Loucy (cell line): ENCODE measurements around the gene DNAH1.

Experiments
- H2AFZ ChIP-seq: fragments of 200-600 bp; sonication (generic); 2 replicates; pipeline ENCODE4 v1.6.0; 2016; ENCODE audit warnings: antibody characterized with exemption, mild to moderate bottlenecking, low read length, moderate library complexity
- H3F3A ChIP-seq: fragments of 200-600 bp; 2 replicates; pipeline ENCODE4 v1.6.0; 2016; ENCODE audit warnings: antibody characterized with exemption, low read depth, mild to moderate bottlenecking
- H3K27me3 ChIP-seq: fragments of 200-600 bp; sonication (generic); 2 replicates; pipeline ENCODE4 v1.6.1; 2014; ENCODE audit warnings: low read length, mild to moderate bottlenecking; ENCODE audit not compliant: insufficient read depth, poor library complexity, severe bottlenecking
- H3K36me3 ChIP-seq: fragments of 200-600 bp; sonication (generic); 2 replicates; pipeline ENCODE4 v1.6.1; 2016; ENCODE audit warnings: low read length; ENCODE audit not compliant: insufficient read depth
- H3K4me1 ChIP-seq: fragments of 200-600 bp; sonication (generic); 2 replicates; pipeline ENCODE4 v1.5.1; 2014; ENCODE audit warnings: low read length, mild to moderate bottlenecking; ENCODE audit not compliant: insufficient read depth, poor library complexity, severe bottlenecking
- H3K4me2 ChIP-seq: fragments of 200-600 bp; sonication (generic); 2 replicates; pipeline ENCODE4 v1.6.0; 2014; ENCODE audit warnings: antibody characterized with exemption, low read length, low read depth, mild to moderate bottlenecking; ENCODE audit not compliant: poor library complexity, severe bottlenecking
- H3K4me3 ChIP-seq: fragments of 200-600 bp; sonication (generic); 2 replicates; pipeline ENCODE4 v1.5.1; 2014; ENCODE audit warnings: low read length, mild to moderate bottlenecking, mixed read lengths; ENCODE audit not compliant: poor library complexity, severe bottlenecking
- H3K79me2 ChIP-seq: fragments of 200-600 bp; sonication (generic); 2 replicates; pipeline ENCODE4 v1.6.1; 2014; ENCODE audit warnings: low read length; ENCODE audit not compliant: insufficient read depth
- H3K9ac ChIP-seq: fragments of 200-600 bp; sonication (generic); 2 replicates; pipeline ENCODE4 v1.6.0; 2014; ENCODE audit warnings: mild to moderate bottlenecking, low read depth, low read length, moderate library complexity; ENCODE audit not compliant: poor library complexity, severe bottlenecking
- H3K9me2 ChIP-seq: fragments of 200-600 bp; sonication (generic); replicated peaks from 2 replicates; pipeline ENCODE4 v1.6.1; 2016; ENCODE audit warnings: low read depth, low read length, mixed read lengths
- H3K9me3 ChIP-seq: fragments of 200-600 bp; sonication (generic); 2 replicates; pipeline ENCODE4 v1.6.1; 2014; ENCODE audit warnings: mild to moderate bottlenecking, antibody characterized with exemption, low read length, low read depth; ENCODE audit not compliant: insufficient read depth
- H4K20me1 ChIP-seq: fragments of 200-600 bp; sonication (generic); 2 replicates; pipeline ENCODE4 v1.6.0; 2014; ENCODE audit warnings: antibody characterized with exemption, low read length, mild to moderate bottlenecking; ENCODE audit not compliant: insufficient read depth, poor library complexity, severe bottlenecking
- EZH2phosphoT487 ChIP-seq: fragments of 200-600 bp; IDR thresholded peaks from 2 replicates; pipeline ENCODE4 v1.6.1; 2018; ENCODE audit warnings: antibody characterized with exemption, mild to moderate bottlenecking, moderate library complexity, borderline replicate concordance
- TF ChIP-seq, protein P1 (sequence below): fragments of 200-600 bp; sonication (generic); conservative IDR thresholded peaks from 2 replicates; pipeline ENCODE4 v1.5.1; 2014; ENCODE audit warnings: mild to moderate bottlenecking, antibody characterized with exemption, low read length

Gene DNAH1

DNA sequence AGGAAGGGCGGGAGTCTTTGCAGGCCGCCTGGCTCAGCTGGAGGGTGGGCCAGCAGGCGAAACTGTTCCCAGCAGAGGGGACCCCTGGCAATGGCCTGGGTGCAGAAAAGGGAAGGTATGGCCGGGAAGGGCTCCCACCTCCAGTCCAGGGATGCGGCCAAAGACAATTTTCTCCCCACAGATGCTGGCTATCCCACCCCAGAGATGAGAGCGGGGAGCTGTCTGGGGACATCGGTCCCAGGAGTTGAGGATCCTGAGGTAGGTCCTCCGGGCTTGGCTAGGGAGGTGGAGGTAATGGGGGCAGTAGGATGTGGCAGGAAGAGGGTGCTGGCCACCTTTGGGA, 127.1 kb downstream of the DNAH1 start:
- no peak overlapping the region for H3K4me3 ChIP-seq
- no peaks in the 10 kb centered on the region for H3K79me2 ChIP-seq
- no peaks in the 10 kb centered on the region for H3K36me3 ChIP-seq
- no peak overlapping the region for H3K9ac ChIP-seq
- no peak overlapping the region for H3K4me2 ChIP-seq
- no peak overlapping the region for H2AFZ ChIP-seq
- TF ChIP-seq, protein P1, sequence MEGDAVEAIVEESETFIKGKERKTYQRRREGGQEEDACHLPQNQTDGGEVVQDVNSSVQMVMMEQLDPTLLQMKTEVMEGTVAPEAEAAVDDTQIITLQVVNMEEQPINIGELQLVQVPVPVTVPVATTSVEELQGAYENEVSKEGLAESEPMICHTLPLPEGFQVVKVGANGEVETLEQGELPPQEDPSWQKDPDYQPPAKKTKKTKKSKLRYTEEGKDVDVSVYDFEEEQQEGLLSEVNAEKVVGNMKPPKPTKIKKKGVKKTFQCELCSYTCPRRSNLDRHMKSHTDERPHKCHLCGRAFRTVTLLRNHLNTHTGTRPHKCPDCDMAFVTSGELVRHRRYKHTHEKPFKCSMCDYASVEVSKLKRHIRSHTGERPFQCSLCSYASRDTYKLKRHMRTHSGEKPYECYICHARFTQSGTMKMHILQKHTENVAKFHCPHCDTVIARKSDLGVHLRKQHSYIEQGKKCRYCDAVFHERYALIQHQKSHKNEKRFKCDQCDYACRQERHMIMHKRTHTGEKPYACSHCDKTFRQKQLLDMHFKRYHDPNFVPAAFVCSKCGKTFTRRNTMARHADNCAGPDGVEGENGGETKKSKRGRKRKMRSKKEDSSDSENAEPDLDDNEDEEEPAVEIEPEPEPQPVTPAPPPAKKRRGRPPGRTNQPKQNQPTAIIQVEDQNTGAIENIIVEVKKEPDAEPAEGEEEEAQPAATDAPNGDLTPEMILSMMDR = no peak
- TF ChIP-seq EZH2phosphoT487 = no peak
- H3K27me3 ChIP-seq = no peaks in the 10 kb centered on the region
- no peaks in the 10 kb centered on the region for H3K9me2 ChIP-seq
- H3K4me1 ChIP-seq = peaks cover 12% of the 10 kb centered on the region
- H3K9me3 ChIP-seq = no peaks in the 10 kb centered on the region
- H4K20me1 ChIP-seq = no peaks in the 10 kb centered on the region
- no peaks in the 10 kb centered on the region for H3F3A ChIP-seq

DNA sequence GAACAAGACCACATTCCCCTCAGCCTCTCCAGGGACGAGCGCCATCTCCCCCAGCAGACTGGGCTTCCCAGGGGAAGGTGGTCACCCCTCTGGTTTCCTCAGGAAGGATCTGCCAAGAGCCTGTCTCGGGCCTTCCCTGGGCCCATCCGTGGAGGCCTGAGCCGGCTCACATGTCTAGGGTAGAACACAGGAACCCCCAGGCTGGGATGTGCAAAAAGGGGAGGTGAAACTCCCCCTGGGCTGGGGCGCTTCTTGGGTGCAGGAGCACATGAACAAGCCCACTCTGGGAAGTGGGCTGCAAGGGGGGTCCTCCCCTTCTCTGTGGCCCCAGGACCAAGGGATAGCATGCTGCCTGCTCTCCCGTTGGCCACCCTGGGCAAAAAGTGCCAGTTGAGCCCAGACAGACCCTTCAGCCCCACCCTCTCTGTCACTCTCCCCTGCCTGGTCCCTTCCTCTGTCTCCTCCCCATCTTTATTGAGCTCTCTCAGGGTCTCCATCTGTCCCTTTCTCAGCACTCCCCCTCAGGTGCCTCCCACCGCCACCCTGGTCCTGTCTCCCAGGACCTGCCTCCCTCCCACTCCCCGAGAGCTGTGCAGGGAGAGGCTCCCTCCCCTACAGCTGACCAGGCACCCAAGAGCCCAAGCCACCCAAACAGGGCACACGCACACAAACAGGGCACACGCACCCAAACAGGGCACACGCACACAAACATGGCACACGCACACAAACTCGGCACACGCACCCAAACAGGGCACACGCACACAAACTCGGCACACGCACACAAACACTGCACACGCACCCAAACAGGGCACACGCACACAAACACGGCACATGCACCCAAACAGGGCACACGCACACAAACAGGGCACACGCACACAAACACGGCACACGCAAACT, 127.9 kb downstream of the DNAH1 start:
- Histone ChIP-seq H3K4me2 (peak overlapping the region; percentile 85), H3K4me1 (peaks cover 12% of the 10 kb centered on the region), H4K20me1 (no peaks in the 10 kb centered on the region), H3K27me3 (no peaks in the 10 kb centered on the region), H3K4me3 (peak overlapping the region; percentile 66), H2AFZ (peak overlapping the region; percentile 72; the same call in 1 of the 2 replicates), H3K9me3 (no peaks in the 10 kb centered on the region), H3K9ac (peak overlapping the region; percentile 64), H3K9me2 (no peaks in the 10 kb centered on the region), H3F3A (no peaks in the 10 kb centered on the region), H3K79me2 (no peaks in the 10 kb centered on the region), H3K36me3 (no peaks in the 10 kb centered on the region)
- TF ChIP-seq, protein P1 = no peak
- TF ChIP-seq EZH2phosphoT487 = no peak

DNA sequence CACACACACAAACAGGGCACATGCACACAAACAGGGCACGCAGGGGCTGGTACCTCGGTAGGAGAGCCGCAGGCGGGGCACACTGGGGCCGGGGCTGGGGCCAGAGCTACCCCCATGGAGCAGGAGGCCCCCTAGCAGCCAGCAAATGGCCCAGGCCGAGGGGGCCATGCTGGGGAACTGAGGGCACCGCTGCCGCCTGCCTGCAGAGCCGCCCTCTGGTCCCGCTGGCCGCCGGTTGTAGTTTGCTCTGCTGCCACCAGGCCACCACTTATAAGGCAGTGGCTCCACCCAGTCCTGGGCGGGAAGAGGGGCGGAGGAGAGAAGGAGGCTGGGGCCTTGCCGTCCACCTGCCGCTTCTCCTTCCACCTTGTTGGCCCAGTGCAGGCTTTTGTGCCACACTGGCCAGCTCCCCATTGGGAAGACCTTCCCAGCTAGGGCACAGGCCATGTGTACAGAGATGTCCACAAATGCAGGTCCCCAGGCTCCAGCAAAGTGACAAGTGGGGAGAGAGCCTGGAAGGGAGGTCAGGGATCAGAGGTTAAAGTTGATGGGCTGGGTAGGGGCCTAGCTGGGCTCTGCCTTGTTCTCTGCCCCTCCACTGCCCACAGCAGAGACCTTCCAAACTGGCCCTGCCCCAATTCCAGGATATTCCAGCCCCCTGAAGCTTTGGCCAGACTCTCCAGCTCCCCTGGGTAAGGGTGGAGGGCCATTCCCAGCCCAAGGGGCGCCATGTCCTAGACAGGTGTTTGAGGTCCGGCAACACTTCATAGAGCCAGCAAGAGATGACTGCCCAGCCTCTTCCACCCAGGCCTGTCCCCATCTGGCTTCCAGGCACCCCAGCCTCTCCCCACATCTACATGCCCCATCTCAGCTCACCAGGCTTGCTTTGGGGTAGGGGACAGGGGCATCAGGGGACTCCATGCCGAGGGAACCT, 129.0 kb downstream of the DNAH1 start, which contains the start of gene SEMA3G:
Gene SEMA3G, minus strand, starts transcription at position 244 of the 934 bp plus-strand sequence. Its CDS starts 76 bp downstream, at position 168.
- no peaks in the 10 kb centered on the region for H3K9me2 ChIP-seq
- no peaks in the 10 kb centered on the region for H3K27me3 ChIP-seq
- no peaks in the 10 kb centered on the region for H3F3A ChIP-seq
- H3K4me2 ChIP-seq = peak within 1 kb of the TSS; percentile 85
- H3K9ac ChIP-seq = peak within 1 kb of the TSS; percentile 64
- no peaks in the 10 kb centered on the region for H3K79me2 ChIP-seq
- no peaks in the 10 kb centered on the region for H4K20me1 ChIP-seq
- H3K9me3 ChIP-seq = no peaks in the 10 kb centered on the region
- no peaks in the 10 kb centered on the region for H3K36me3 ChIP-seq
- peaks cover 12% of the 10 kb centered on the region for H3K4me1 ChIP-seq
- no peak for TF ChIP-seq EZH2phosphoT487
- TF ChIP-seq, protein P1 = peak; percentile 58
- peak within 1 kb of the TSS; percentile 66 for H3K4me3 ChIP-seq
- peak within 1 kb of the TSS; percentile 86 for H2AFZ ChIP-seq
